IMR-90 (cell line): ENCODE measurements around the gene BBS12. TPM values are rescaled to one million over a fixed set of nuclear protein-coding genes. Genes with fewer than 3 reads are reported as not detected.

Experiments used
- ATAC-seq: fragments of 200-7000 bp; cut with Tn5 transposase; 2 replicates; pipeline ENCODE4 v1.9.1; 2020; ENCODE audit warnings: low read depth, mild to moderate bottlenecking, moderate library complexity
- BruUV-seq: library from RNA; stranded (reverse); fragments of 400-500 nt; replicated peaks from 2 replicates; lab custom pipeline; 2021; lab: Mats Ljungman, UMichigan
- CTCF ChIA-PET: fragments of 300-600 bp; formaldehyde crosslinking; extraction: SDS; loops from one replicate; lab custom pipeline; 2021; ENCODE audit warnings: antibody characterized with exemption; lab: Yijun Ruan, JAX
- POLR2A ChIA-PET: fragments of 300-600 bp; sonication (Branson Sonifier 250); formaldehyde crosslinking; loops from one replicate; lab custom pipeline; 2022; ENCODE audit warnings: antibody characterized with exemption; ENCODE audit not compliant: unreplicated experiment; lab: Charles Lee
- DNase-seq: peaks from one replicate; pipeline ENCODE4 v3.0.0; 2013
- H2AFZ ChIP-seq: replicated peaks from 2 replicates; pipeline ENCODE3; 2013; ENCODE audit warnings: low read length, mild to moderate bottlenecking; ENCODE audit not compliant: poor library complexity
- H2AK5ac ChIP-seq: 2 replicates; pipeline ENCODE4 v1.6.1; 2013; ENCODE audit warnings: low read depth, low read length, inconsistent platforms
- H2AK9ac ChIP-seq: replicated peaks from 2 replicates; pipeline ENCODE3; 2013; ENCODE audit warnings: mild to moderate bottlenecking, low read depth, low read length, moderate library complexity; ENCODE audit not compliant: poor library complexity
- H2BK120ac ChIP-seq: 2 replicates; pipeline ENCODE4 v1.6.1; 2013; ENCODE audit warnings: low read depth, low read length, inconsistent platforms
- H2BK15ac ChIP-seq: 3 replicates; pipeline ENCODE4 v1.6.1; 2013; ENCODE audit warnings: low read depth, low read length, inconsistent platforms
- H2BK20ac ChIP-seq: 2 replicates; pipeline ENCODE4 v1.6.1; 2013; ENCODE audit warnings: low read depth, mild to moderate bottlenecking, inconsistent platforms, low read length, moderate library complexity
- H2BK5ac ChIP-seq: 2 replicates; pipeline ENCODE4 v1.6.1; 2013; ENCODE audit warnings: mild to moderate bottlenecking, low read depth, low read length, inconsistent platforms; ENCODE audit not compliant: poor library complexity, severe bottlenecking
- H3K14ac ChIP-seq: replicated peaks from 2 replicates; pipeline ENCODE4 v1.6.1; 2013; ENCODE audit warnings: low read depth, low read length, inconsistent platforms
- H3K18ac ChIP-seq: 2 replicates; pipeline ENCODE4 v1.6.1; 2013; ENCODE audit warnings: low read depth, low read length, control low read depth
- H3K23ac ChIP-seq: 2 replicates; pipeline ENCODE4 v1.6.1; 2013; ENCODE audit warnings: low read depth, low read length, inconsistent platforms
- H3K27ac ChIP-seq: 2 replicates; pipeline ENCODE4 v1.5.1; 2013; ENCODE audit warnings: mild to moderate bottlenecking, control low read depth, low read length; ENCODE audit not compliant: insufficient read depth
- H3K27me3 ChIP-seq: 2 replicates; pipeline ENCODE4 v1.6.1; 2013; ENCODE audit warnings: low read length; ENCODE audit not compliant: control insufficient read depth, insufficient read depth
- H3K36me3 ChIP-seq: 2 replicates; pipeline ENCODE4 v1.6.1; 2013; ENCODE audit warnings: low read length, mixed read lengths; ENCODE audit not compliant: control insufficient read depth, insufficient read depth
- H3K4ac ChIP-seq: 2 replicates; pipeline ENCODE4 v1.6.1; 2013; ENCODE audit warnings: low read depth, low read length, inconsistent platforms
- H3K4me1 ChIP-seq: 2 replicates; pipeline ENCODE4 v1.6.1; 2013; ENCODE audit warnings: low read length, mixed read lengths; ENCODE audit not compliant: control insufficient read depth, insufficient read depth
- H3K4me2 ChIP-seq: 2 replicates; pipeline ENCODE4 v1.6.1; 2013; ENCODE audit warnings: low read depth, mild to moderate bottlenecking, control low read depth, low read length, moderate library complexity
- H3K4me3 ChIP-seq: 2 replicates; pipeline ENCODE4 v1.5.1; 2013; ENCODE audit warnings: low read depth, mild to moderate bottlenecking, control low read depth, low read length, moderate library complexity; ENCODE audit not compliant: insufficient read depth
- H3K56ac ChIP-seq: 2 replicates; pipeline ENCODE4 v1.6.1; 2013; ENCODE audit warnings: low read length, inconsistent platforms; ENCODE audit not compliant: insufficient read depth; ENCODE audit errors: extremely low read depth
- H3K79me1 ChIP-seq, 2 experiments: 2 replicates each; pipeline ENCODE4 v1.6.1; 2013; ENCODE audit warnings: low read length in 2 of 2, inconsistent platforms in 1 of 2, low read depth in 1 of 2
- H3K9ac ChIP-seq: 2 replicates; pipeline ENCODE4 v1.6.1; 2013; ENCODE audit warnings: low read depth, low read length, control low read depth
- H3K9me1 ChIP-seq: 2 replicates; pipeline ENCODE4 v1.6.1; 2013; ENCODE audit warnings: low read length, inconsistent platforms; ENCODE audit not compliant: insufficient read depth
- H3K9me3 ChIP-seq: 2 replicates; pipeline ENCODE4 v1.6.1; 2013; ENCODE audit warnings: low read length; ENCODE audit not compliant: control insufficient read depth, insufficient read depth
- H4K20me1 ChIP-seq: 2 replicates; pipeline ENCODE4 v1.6.1; 2013; ENCODE audit warnings: low read length, inconsistent platforms; ENCODE audit not compliant: insufficient read depth
- H4K5ac ChIP-seq: 2 replicates; pipeline ENCODE4 v1.6.1; 2013; ENCODE audit warnings: mild to moderate bottlenecking, low read depth, low read length, control low read depth
- H4K8ac ChIP-seq, 2 experiments: 2 replicates each; pipeline ENCODE4 v1.6.1; 2013; ENCODE audit warnings: low read depth in 2 of 2, low read length in 2 of 2, control low read depth in 1 of 2, inconsistent platforms in 1 of 2
- H4K91ac ChIP-seq: 2 replicates; pipeline ENCODE4 v1.6.1; 2013; ENCODE audit warnings: low read depth, low read length, inconsistent platforms; ENCODE audit not compliant: insufficient read depth
- BHLHE40 ChIP-seq: fragments of 150-350 bp; IDR thresholded peaks from 2 replicates; pipeline ENCODE4 v1.6.1; 2016; ENCODE audit warnings: mild to moderate bottlenecking, low read depth, low read length
- CEBPB ChIP-seq: IDR thresholded peaks from 2 replicates; pipeline ENCODE4 v1.6.1; 2012; ENCODE audit warnings: low read depth, low read length, improper control_type of control experiment
- CHD1 ChIP-seq: IDR thresholded peaks from 2 replicates; pipeline ENCODE4 v1.6.1; 2012; ENCODE audit warnings: low read depth, low read length, improper control_type of control experiment
- CTCF ChIP-seq: conservative IDR thresholded peaks from 2 replicates; pipeline ENCODE4 v1.5.1; 2012; ENCODE audit warnings: mild to moderate bottlenecking, low read depth, low read length, improper control_type of control experiment
- ELK1 ChIP-seq: fragments of 150-350 bp; IDR thresholded peaks from 2 replicates; pipeline ENCODE4 v1.6.1; 2016; ENCODE audit warnings: low read depth, mild to moderate bottlenecking, low read length, moderate library complexity, borderline replicate concordance
- FOS ChIP-seq: fragments of 150-350 bp; IDR thresholded peaks from 2 replicates; pipeline ENCODE4 v1.6.1; 2016; ENCODE audit warnings: low read depth, low read length
- MAFK ChIP-seq: IDR thresholded peaks from 2 replicates; pipeline ENCODE4 v1.6.1; 2012; ENCODE audit warnings: low read depth, low read length, improper control_type of control experiment
- MAZ ChIP-seq: IDR thresholded peaks from 2 replicates; pipeline ENCODE4 v1.6.1; 2012; ENCODE audit warnings: low read depth, mild to moderate bottlenecking, low read length, improper control_type of control experiment, moderate library complexity, borderline replicate concordance
- MXI1 ChIP-seq: IDR thresholded peaks from 2 replicates; pipeline ENCODE4 v1.6.1; 2012; ENCODE audit warnings: low read depth, mild to moderate bottlenecking, low read length, moderate library complexity, borderline replicate concordance
- NFE2L2 ChIP-seq: fragments of 150-350 bp; IDR thresholded peaks from 2 replicates; pipeline ENCODE4 v1.6.1; 2016; ENCODE audit warnings: low read depth, mild to moderate bottlenecking, low read length
- POLR2A ChIP-seq: IDR thresholded peaks from 2 replicates; pipeline ENCODE4 v1.6.1; 2012; ENCODE audit warnings: mild to moderate bottlenecking, low read depth, low read length
- RAD21 ChIP-seq: IDR thresholded peaks from 2 replicates; pipeline ENCODE4 v1.6.1; 2012; ENCODE audit warnings: low read length, improper control_type of control experiment
- RCOR1 ChIP-seq: IDR thresholded peaks from 2 replicates; pipeline ENCODE4 v1.6.1; 2012; ENCODE audit warnings: mild to moderate bottlenecking, low read length, improper control_type of control experiment; ENCODE audit not compliant: insufficient replicate concordance
- RFX5 ChIP-seq: IDR thresholded peaks from 2 replicates; pipeline ENCODE4 v1.8.0; 2012; ENCODE audit warnings: low read depth, mild to moderate bottlenecking, low read length, moderate library complexity
- SMC3 ChIP-seq: fragments of 150-350 bp; IDR thresholded peaks from 2 replicates; pipeline ENCODE4 v1.6.1; 2016; ENCODE audit warnings: low read depth, mild to moderate bottlenecking, antibody characterized with exemption, low read length, moderate library complexity
- USF2 ChIP-seq: fragments of 150-350 bp; IDR thresholded peaks from 2 replicates; pipeline ENCODE4 v1.6.1; 2017; ENCODE audit warnings: mild to moderate bottlenecking, antibody characterized with exemption, low read length, low read depth
- WGBS, 2 experiments: methylation state at CpG; one replicate each; pipeline versions ENCODE4 v1.1.5 to v1.1.7; 2013; ENCODE audit warnings: missing lambda C conversion rate in 2 of 2; ENCODE audit not compliant: insufficient read length in 1 of 2; ENCODE audit errors: extremely low coverage in 2 of 2; 5-methylcytosine and 5-hydroxymethylcytosine counted together
- dilution Hi-C: fragments of 300-500 bp; cut with HindIII; formaldehyde crosslinking; loops from one replicate; pipeline ENCODE4 v1.14.3; 2018; ENCODE audit warnings: low sequenced_read_pairs; ENCODE audit not compliant: unreplicated experiment
- in situ Hi-C: fragments of 300-500 bp; cut with MboI; formaldehyde crosslinking; loops from 3 replicates; pipeline ENCODE4 v1.14.3; 2019; ENCODE audit warnings: low sequenced_read_pairs, inconsistent platforms, mixed read lengths
- intact Hi-C: fragments of 100-400 bp; cut with micrococcal nuclease; formaldehyde crosslinking; loops from 2 replicates; pipeline ENCODE4 v1.10.0; 2022
- polyA plus RNA-seq, 3 experiments: library from polyadenylated mRNA; depleted of rRNA; stranded (reverse); fragments of >200 nt; gene quantifications; 2 replicates each; pipeline ENCODE4 v1.2.3, GENCODE V29; 2012; ENCODE audit warnings: low replicate concordance in 1 of 3
- total RNA-seq: library from RNA; depleted of rRNA; stranded (reverse); fragments of >200 nt; gene quantifications from 2 replicates; pipeline ENCODE4 v1.2.3, GENCODE V29; 2012

The BBS12 gene
- total and polyA plus RNA-seq, 2 of the 4 experiments (the other 2 are of a cell fraction): 1.1 to 5.9 TPM

- DNase-seq (no peak), ATAC-seq (no peak)
- Histone ChIP-seq H2BK5ac (no peak overlapping the region), H3K27me3 (no peaks in the 10 kb centered on the region), H3K18ac (no peak overlapping the region), H2AFZ (no peak overlapping the region), H2AK9ac (no peak overlapping the region), H2BK120ac (no peak overlapping the region), H4K91ac (no peak overlapping the region), H2BK20ac (no peak overlapping the region), H3K4me2 (peak overlapping the region; percentile 87; the same call in 1 of the 2 replicates), H3K9me1 (peaks cover 3% of the 10 kb centered on the region; the same call in 1 of the 2 replicates), H3K79me1 (peaks cover 7 to 11% of the 10 kb centered on the region in 2 experiments; a peak in 3 of 4 replicates), H3K4me3 (no peak overlapping the region; the same call in 1 of the 2 replicates), H3K9me3 (no peaks in the 10 kb centered on the region), H4K5ac (no peak overlapping the region), H3K4ac (no peak overlapping the region), H3K14ac (no peak overlapping the region), H3K23ac (no peak overlapping the region), H2AK5ac (no peak overlapping the region), H3K27ac (no peak overlapping the region), H3K56ac (no peak overlapping the region), H3K9ac (no peak overlapping the region), H2BK15ac (no peak overlapping the region), H4K8ac (no peak overlapping the region; a peak in 1 of 4 replicates), H3K36me3 (no peaks in the 10 kb centered on the region), H3K4me1 (peaks cover 2% of the 10 kb centered on the region), H4K20me1 (no peaks in the 10 kb centered on the region)
- in situ Hi-C loops: no loop called here
- intact Hi-C loops: no loop called here
- no CpG with 5 or more reads among the region's 1 CpG for WGBS, 2 experiments
- CTCF ChIA-PET: no interaction called here
- TF ChIP-seq BHLHE40: no peak
- TF ChIP-seq POLR2A: no peak
- TF ChIP-seq MAZ: no peak
- no peak for TF ChIP-seq USF2
- TF ChIP-seq CEBPB: no peak
- no peak for TF ChIP-seq CHD1
- no peak for TF ChIP-seq ELK1
- no peak for TF ChIP-seq RAD21
- no peak for TF ChIP-seq NFE2L2
- no peak for TF ChIP-seq FOS
- TF ChIP-seq MAFK: no peak
- TF ChIP-seq RCOR1: no peak
- no peak for TF ChIP-seq MXI1
- no peak for TF ChIP-seq CTCF
- TF ChIP-seq RFX5: no peak
- TF ChIP-seq SMC3: no peak
- POLR2A ChIA-PET: no interaction called here
- no TSS peak for BruUV-seq
- dilution Hi-C loops: no loop called here
These were observed 1.2 kb downstream of the BBS12 start for GRCh38 chr4:122733787-122734120.
